ENCODE results near the gene DAP. TPM values are rescaled to one million over a fixed set of nuclear protein-coding genes. Genes with fewer than 3 reads are reported as not detected.

DAP gene
- total RNA-seq, 2 donors from 2014 or later: 40.1 to 54.5 TPM

- H3K4me1 Mint-ChIP-seq: no peaks in the 10 kb centered on the region
These were observed 99.6 kb downstream of the DAP start for GRCh38 chr5:10661401-10661800.

GRCh38 chr5:10660720-10661387 is 100.2 kb downstream of the DAP start:
- no peak overlapping the region for H3K27ac Mint-ChIP-seq
- no peaks in the 10 kb centered on the region for H3K9me3 ChIP-seq (ENCODE audit: control insufficient read depth, low read length, poor library complexity, severe bottlenecking)
- no peaks in the 10 kb centered on the region for H3K4me1 Mint-ChIP-seq
- no peak overlapping the region for H3K4me3 Mint-ChIP-seq
- H3K36me3 Mint-ChIP-seq (ENCODE audit: low read depth): no peaks in the 10 kb centered on the region
- peaks cover 7% of the 10 kb centered on the region for H3K27me3 Mint-ChIP-seq
- DNase-seq (no peak), ATAC-seq (no peak)

More at GRCh38 chr5:10661401-10661800, 99.6 kb downstream of the DAP start:
- DNase-seq: no peak
- no peak overlapping the region for H3K4me3 Mint-ChIP-seq
- peaks cover 7% of the 10 kb centered on the region for H3K27me3 Mint-ChIP-seq
- no peaks in the 10 kb centered on the region for H3K36me3 Mint-ChIP-seq (ENCODE audit: low read depth)
- H3K9me3 ChIP-seq (ENCODE audit: control insufficient read depth, low read length, poor library complexity, severe bottlenecking): no peaks in the 10 kb centered on the region
- no peak for ATAC-seq
- no peak overlapping the region for H3K27ac Mint-ChIP-seq

GRCh38 chr5:10660135-10660534 is 100.9 kb downstream of the DAP start:
- no peak overlapping the region for H3K4me3 Mint-ChIP-seq

GRCh38 chr5:10658265-10658664 is 102.8 kb downstream of the DAP start:
- no peaks in the 10 kb centered on the region for H3K9me3 ChIP-seq (ENCODE audit: control insufficient read depth, low read length, poor library complexity, severe bottlenecking)
- DNase-seq: no peak
- H3K27me3 Mint-ChIP-seq: no peaks in the 10 kb centered on the region
- H3K4me1 Mint-ChIP-seq: peaks cover 3% of the 10 kb centered on the region
- no peak overlapping the region for H3K27ac Mint-ChIP-seq
- H3K4me3 Mint-ChIP-seq: no peak overlapping the region
- ATAC-seq: no peak
- H3K36me3 Mint-ChIP-seq (ENCODE audit: low read depth): peaks cover 5% of the 10 kb centered on the region

More at GRCh38 chr5:10660135-10660534, 100.9 kb downstream of the DAP start:
- no peaks in the 10 kb centered on the region for H3K9me3 ChIP-seq (ENCODE audit: control insufficient read depth, low read length, poor library complexity, severe bottlenecking)
- Mint-ChIP-seq H3K36me3 (ENCODE audit: low read depth) (no peaks in the 10 kb centered on the region), H3K4me1 (no peaks in the 10 kb centered on the region), H3K27me3 (peaks cover 7% of the 10 kb centered on the region), H3K27ac (no peak overlapping the region)
- no peak for ATAC-seq
- no peak for DNase-seq

GRCh38 chr5:10655972-10656830 is 104.8 kb downstream of the DAP start:
- Mint-ChIP-seq H3K27me3 (no peaks in the 10 kb centered on the region), H3K36me3 (ENCODE audit: low read depth) (peaks cover 5% of the 10 kb centered on the region), H3K4me1 (peaks cover 3% of the 10 kb centered on the region), H3K27ac (no peak overlapping the region), H3K4me3 (no peak overlapping the region)
- no peak for ATAC-seq
- no peaks in the 10 kb centered on the region for H3K9me3 ChIP-seq (ENCODE audit: control insufficient read depth, low read length, poor library complexity, severe bottlenecking)
- DNase-seq: no peak

GRCh38 chr5:10655161-10655971 is 105.7 kb downstream of the DAP start:
- no peak for ATAC-seq
- Mint-ChIP-seq H3K27ac (no peak overlapping the region), H3K4me3 (no peak overlapping the region), H3K27me3 (no peaks in the 10 kb centered on the region), H3K36me3 (ENCODE audit: low read depth) (peaks cover 5% of the 10 kb centered on the region), H3K4me1 (peaks cover 3% of the 10 kb centered on the region)
- DNase-seq: no peak
- no peaks in the 10 kb centered on the region for H3K9me3 ChIP-seq (ENCODE audit: control insufficient read depth, low read length, poor library complexity, severe bottlenecking)

- no peak for DNase-seq
These were observed 106.5 kb downstream of the DAP start for GRCh38 chr5:10654566-10654965.

GRCh38 chr5:10653751-10654400 is 107.2 kb downstream of the DAP start:
- no peak for DNase-seq
- no peaks in the 10 kb centered on the region for H3K9me3 ChIP-seq (ENCODE audit: control insufficient read depth, low read length, poor library complexity, severe bottlenecking)
- Mint-ChIP-seq H3K27ac (no peak overlapping the region), H3K4me1 (peaks cover 3% of the 10 kb centered on the region), H3K27me3 (no peaks in the 10 kb centered on the region), H3K4me3 (no peak overlapping the region), H3K36me3 (ENCODE audit: low read depth) (peaks cover 5% of the 10 kb centered on the region)
- no peak for ATAC-seq

More at GRCh38 chr5:10654566-10654965, 106.5 kb downstream of the DAP start:
- Mint-ChIP-seq H3K4me3 (no peak overlapping the region), H3K27ac (no peak overlapping the region), H3K36me3 (ENCODE audit: low read depth) (peaks cover 5% of the 10 kb centered on the region), H3K27me3 (no peaks in the 10 kb centered on the region), H3K4me1 (peaks cover 3% of the 10 kb centered on the region)
- H3K9me3 ChIP-seq (ENCODE audit: control insufficient read depth, low read length, poor library complexity, severe bottlenecking): no peaks in the 10 kb centered on the region
- no peak for ATAC-seq

- H3K4me1 Mint-ChIP-seq: peaks cover 3% of the 10 kb centered on the region
These were observed 108.0 kb downstream of the DAP start for GRCh38 chr5:10653043-10653442.

GRCh38 chr5:10652606-10653005 is 108.4 kb downstream of the DAP start:
- ATAC-seq (no peak), DNase-seq (no peak)
- Mint-ChIP-seq H3K27ac (no peak overlapping the region), H3K4me3 (no peak overlapping the region), H3K4me1 (peaks cover 3% of the 10 kb centered on the region), H3K36me3 (ENCODE audit: low read depth) (peaks cover 5% of the 10 kb centered on the region), H3K27me3 (no peaks in the 10 kb centered on the region)
- H3K9me3 ChIP-seq (ENCODE audit: control insufficient read depth, low read length, poor library complexity, severe bottlenecking): no peaks in the 10 kb centered on the region

More at GRCh38 chr5:10653043-10653442, 108.0 kb downstream of the DAP start:
- DNase-seq (no peak), ATAC-seq (no peak)
- H3K36me3 Mint-ChIP-seq (ENCODE audit: low read depth): peaks cover 5% of the 10 kb centered on the region
- no peak overlapping the region for H3K4me3 Mint-ChIP-seq
- no peaks in the 10 kb centered on the region for H3K27me3 Mint-ChIP-seq
- no peak overlapping the region for H3K27ac Mint-ChIP-seq
- no peaks in the 10 kb centered on the region for H3K9me3 ChIP-seq (ENCODE audit: control insufficient read depth, low read length, poor library complexity, severe bottlenecking)

- no peaks in the 10 kb centered on the region for H3K9me3 ChIP-seq (ENCODE audit: control insufficient read depth, low read length, poor library complexity, severe bottlenecking)
- DNase-seq (no peak), ATAC-seq (no peak)
- Mint-ChIP-seq H3K36me3 (ENCODE audit: low read depth) (peaks cover 5% of the 10 kb centered on the region), H3K4me3 (no peak overlapping the region), H3K4me1 (peaks cover 3% of the 10 kb centered on the region), H3K27me3 (no peaks in the 10 kb centered on the region), H3K27ac (no peak overlapping the region)
These were observed 108.9 kb downstream of the DAP start for GRCh38 chr5:10652151-10652550.

- ATAC-seq (no peak), DNase-seq (no peak)
- Mint-ChIP-seq H3K27me3 (no peaks in the 10 kb centered on the region), H3K27ac (no peak overlapping the region), H3K36me3 (ENCODE audit: low read depth) (peaks cover 3% of the 10 kb centered on the region), H3K4me3 (no peak overlapping the region), H3K4me1 (peaks cover 6% of the 10 kb centered on the region)
- H3K9me3 ChIP-seq (ENCODE audit: control insufficient read depth, low read length, poor library complexity, severe bottlenecking): no peaks in the 10 kb centered on the region
These were observed 111.2 kb downstream of the DAP start for GRCh38 chr5:10649666-10650380.
